Neuron (in vitro differentiated cells): ENCODE data around the gene OR10H4.
"Not testable (repeated sequence)": the region's sequence is repeated elsewhere in the genome, so short reads cannot be mapped to it uniquely, and the experiment has no call there.

Experiments
- H2AFZ ChIP-seq: one replicate; pipeline ENCODE4 v1.6.1; 2013; ENCODE audit warnings: low read depth, mild to moderate bottlenecking, inconsistent platforms, low read length, moderate library complexity
- H3K27me3 ChIP-seq: one replicate; pipeline ENCODE4 v1.6.1; 2013; ENCODE audit warnings: low read length; ENCODE audit not compliant: insufficient read depth
- H3K36me3 ChIP-seq: one replicate; pipeline ENCODE4 v1.6.1; 2013; ENCODE audit warnings: low read length; ENCODE audit not compliant: insufficient read depth
- H3K4me1 ChIP-seq: one replicate; pipeline ENCODE4 v1.6.1; 2013; ENCODE audit warnings: low read length; ENCODE audit not compliant: insufficient read depth
- H3K4me3 ChIP-seq: 2 replicates; pipeline ENCODE4 v1.5.1; 2013; ENCODE audit warnings: mild to moderate bottlenecking, low read length, moderate library complexity
- H3K9me3 ChIP-seq: one replicate; pipeline ENCODE4 v1.6.1; 2013; ENCODE audit warnings: low read length

The OR10H4 gene

GRCh38 chr19:15964231-15964630 is 15.4 kb downstream of the OR10H4 start:
- no peaks in the 10 kb centered on the region for H3K36me3 ChIP-seq
- H3K4me1 ChIP-seq, result no peaks in the 10 kb centered on the region
- no peaks in the 10 kb centered on the region for H3K27me3 ChIP-seq
- H3K9me3 ChIP-seq, result no peaks in the 10 kb centered on the region
- H3K4me3 ChIP-seq, result no peak overlapping the region
- H2AFZ ChIP-seq, result no peak overlapping the region

DNA sequence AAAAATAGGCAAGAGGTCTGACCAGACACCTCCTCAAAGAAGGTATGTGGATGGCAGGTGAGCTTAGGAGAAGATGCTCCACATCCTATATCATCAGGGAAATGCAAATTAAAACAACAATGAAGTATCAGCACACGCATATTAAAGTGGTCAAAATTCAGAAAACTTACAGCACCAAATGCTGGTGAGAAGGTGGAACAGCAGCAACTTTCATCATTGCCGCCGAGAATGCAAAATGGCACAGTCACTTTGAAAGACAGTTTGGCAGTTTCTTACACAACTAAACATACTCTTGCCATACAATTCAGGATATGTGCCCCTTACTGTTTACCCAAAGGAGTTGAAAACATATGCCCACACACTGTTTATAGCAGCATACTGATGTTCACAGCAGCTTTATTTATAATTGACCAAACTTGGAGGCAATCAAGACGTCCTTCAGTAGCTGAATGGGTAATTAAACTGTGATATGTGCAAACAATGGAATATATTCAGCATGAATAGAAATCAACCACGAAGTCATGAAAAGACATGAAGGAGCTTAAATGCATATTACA is 22.5 kb downstream of the OR10H4 start:
- Histone ChIP-seq H3K36me3 (no peaks in the 10 kb centered on the region), H3K4me1 (no peaks in the 10 kb centered on the region), H3K9me3 (no peaks in the 10 kb centered on the region), H3K27me3 (no peaks in the 10 kb centered on the region), H2AFZ (no peak overlapping the region), H3K4me3 (no peak overlapping the region)

DNA sequence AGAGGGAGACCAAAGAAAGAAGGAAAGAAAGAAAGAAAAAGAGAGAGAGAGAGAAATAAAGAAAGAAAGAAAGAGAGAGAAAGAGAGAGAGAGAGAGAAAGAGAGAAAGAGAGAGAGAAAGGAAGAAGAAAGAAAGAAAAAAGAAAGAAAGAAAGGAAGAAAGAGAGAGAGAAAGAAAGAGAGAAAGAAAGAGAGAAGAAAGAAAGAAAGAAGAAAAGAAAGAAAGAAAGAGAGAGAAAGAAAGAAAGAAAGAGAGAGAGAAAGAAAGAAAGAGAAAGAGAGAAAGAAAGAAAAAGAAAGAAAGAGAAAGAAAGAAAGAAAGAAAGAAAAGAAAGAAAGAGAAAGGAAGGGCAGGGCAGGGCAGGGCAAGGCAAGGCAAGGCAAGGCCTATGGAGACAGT is 23.2 kb downstream of the OR10H4 start:
- not testable (repeated sequence) for H3K36me3 ChIP-seq, H3K27me3 ChIP-seq, H3K9me3 ChIP-seq, H3K4me1 ChIP-seq, H3K4me3 ChIP-seq, H2AFZ ChIP-seq

- Histone ChIP-seq H3K27me3 (no peaks in the 10 kb centered on the region), H3K4me3 (no peak overlapping the region), H2AFZ (no peak overlapping the region), H3K4me1 (no peaks in the 10 kb centered on the region), H3K36me3 (no peaks in the 10 kb centered on the region), H3K9me3 (no peaks in the 10 kb centered on the region)
Measured at GRCh38 chr19:15974856-15975255, 26.0 kb downstream of the OR10H4 start.

- Histone ChIP-seq H3K4me3 (no peak overlapping the region), H2AFZ (no peak overlapping the region), H3K36me3 (no peaks in the 10 kb centered on the region), H3K9me3 (no peaks in the 10 kb centered on the region), H3K27me3 (no peaks in the 10 kb centered on the region), H3K4me1 (no peaks in the 10 kb centered on the region)
Measured at GRCh38 chr19:15976836-15977689, 28.3 kb downstream of the OR10H4 start.

GRCh38 chr19:15977690-15978089 is 28.9 kb downstream of the OR10H4 start:
- Histone ChIP-seq H3K9me3 (no peaks in the 10 kb centered on the region), H3K4me1 (no peaks in the 10 kb centered on the region), H3K36me3 (no peaks in the 10 kb centered on the region), H2AFZ (no peak overlapping the region), H3K4me3 (no peak overlapping the region), H3K27me3 (no peaks in the 10 kb centered on the region)

GRCh38 chr19:15979293-15979692 is 30.5 kb downstream of the OR10H4 start:
- Histone ChIP-seq H3K36me3 (no peaks in the 10 kb centered on the region), H3K27me3 (no peaks in the 10 kb centered on the region), H3K4me3 (no peak overlapping the region), H3K4me1 (no peaks in the 10 kb centered on the region), H2AFZ (no peak overlapping the region), H3K9me3 (no peaks in the 10 kb centered on the region)

DNA sequence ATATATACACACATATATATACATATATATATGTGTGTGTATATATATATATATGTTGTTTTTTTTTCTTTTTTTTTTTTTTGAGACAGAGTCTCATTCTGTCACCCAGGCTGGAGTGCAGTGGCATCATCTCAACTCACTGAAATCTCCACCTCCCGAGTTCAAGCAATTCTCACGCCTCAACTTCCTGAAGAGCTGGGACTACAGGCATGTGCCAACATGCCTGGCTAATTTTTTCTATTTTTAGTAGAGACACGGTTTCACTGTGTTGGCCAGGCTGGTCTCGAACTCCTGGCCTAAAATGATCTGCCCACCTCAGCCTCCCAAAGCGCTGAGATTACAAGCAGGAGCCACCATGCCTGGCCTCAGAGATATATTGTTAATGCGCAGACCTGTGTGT is 37.0 kb downstream of the OR10H4 start:
- H3K4me3 ChIP-seq, H3K27me3 ChIP-seq, H3K36me3 ChIP-seq, H3K4me1 ChIP-seq, H2AFZ ChIP-seq, H3K9me3 ChIP-seq: not testable (repeated sequence)

DNA sequence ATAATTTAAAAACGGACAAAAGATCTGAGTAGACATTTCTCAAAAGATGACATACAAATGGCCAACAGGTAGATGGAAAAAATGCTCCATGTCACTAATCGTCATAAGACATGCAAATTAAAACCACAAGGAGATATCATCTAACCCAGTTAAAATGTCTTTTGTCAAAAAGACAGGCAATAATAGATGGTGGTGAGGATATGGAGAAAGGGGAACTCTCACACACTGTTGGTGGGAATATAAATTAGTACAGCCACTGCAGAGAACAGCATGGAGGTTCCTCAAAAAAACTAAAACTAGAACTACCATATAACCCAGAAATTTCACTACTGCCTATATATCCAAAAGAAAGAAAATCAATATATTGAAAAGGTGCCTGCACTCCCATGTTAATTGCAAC is 37.9 kb downstream of the OR10H4 start:
- Histone ChIP-seq H3K27me3 (no peaks in the 10 kb centered on the region), H3K9me3 (no peaks in the 10 kb centered on the region), H3K4me1 (no peaks in the 10 kb centered on the region), H2AFZ (no peak overlapping the region), H3K4me3 (no peak overlapping the region), H3K36me3 (no peaks in the 10 kb centered on the region)

- no peaks in the 10 kb centered on the region for H3K4me1 ChIP-seq
- H3K27me3 ChIP-seq, result no peaks in the 10 kb centered on the region
- H3K9me3 ChIP-seq, result no peaks in the 10 kb centered on the region
- no peaks in the 10 kb centered on the region for H3K36me3 ChIP-seq
- H2AFZ ChIP-seq, result no peak overlapping the region
- no peak overlapping the region for H3K4me3 ChIP-seq
Measured at GRCh38 chr19:15989889-15990288, 41.1 kb downstream of the OR10H4 start.

GRCh38 chr19:15991602-15992001 is 42.8 kb downstream of the OR10H4 start:
- H3K4me1 ChIP-seq, result no peaks in the 10 kb centered on the region
- H3K36me3 ChIP-seq, result no peaks in the 10 kb centered on the region
- no peaks in the 10 kb centered on the region for H3K27me3 ChIP-seq
- no peak overlapping the region for H2AFZ ChIP-seq
- no peaks in the 10 kb centered on the region for H3K9me3 ChIP-seq
- H3K4me3 ChIP-seq, result no peak overlapping the region

GRCh38 chr19:15992014-15992413 is 43.2 kb downstream of the OR10H4 start:
- Histone ChIP-seq H3K4me1 (no peaks in the 10 kb centered on the region), H3K9me3 (no peaks in the 10 kb centered on the region), H3K27me3 (no peaks in the 10 kb centered on the region), H3K4me3 (no peak overlapping the region), H2AFZ (no peak overlapping the region), H3K36me3 (no peaks in the 10 kb centered on the region)

DNA sequence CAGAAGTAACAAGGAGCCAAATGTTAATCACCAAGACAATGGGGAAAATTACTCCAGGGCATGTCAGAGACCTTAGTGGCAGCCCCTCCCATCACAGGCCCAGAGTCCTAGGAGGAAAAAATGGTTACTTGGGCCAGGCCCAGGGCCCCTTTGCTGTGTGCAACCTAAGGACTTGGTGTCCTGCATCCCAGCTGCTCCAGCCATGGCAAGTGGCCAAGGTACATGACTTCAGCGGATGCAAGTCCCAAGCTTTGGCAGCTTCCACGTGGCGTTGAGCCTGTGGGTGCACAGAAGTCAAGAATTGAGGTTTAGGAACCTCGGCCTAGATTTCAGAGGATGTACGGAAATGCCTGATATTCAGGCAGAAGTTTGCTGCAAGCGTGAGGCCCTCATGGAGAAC is 46.7 kb downstream of the OR10H4 start:
- H3K27me3 ChIP-seq, result peaks cover 3% of the 10 kb centered on the region
- H3K4me1 ChIP-seq, result no peaks in the 10 kb centered on the region
- no peaks in the 10 kb centered on the region for H3K9me3 ChIP-seq
- no peak overlapping the region for H2AFZ ChIP-seq
- no peaks in the 10 kb centered on the region for H3K36me3 ChIP-seq
- H3K4me3 ChIP-seq, result no peak overlapping the region

GRCh38 chr19:15998166-15998565 is 49.4 kb downstream of the OR10H4 start:
- Histone ChIP-seq H3K9me3 (no peaks in the 10 kb centered on the region), H3K4me3 (no peak overlapping the region), H3K4me1 (no peaks in the 10 kb centered on the region), H3K36me3 (no peaks in the 10 kb centered on the region), H2AFZ (no peak overlapping the region), H3K27me3 (peaks cover 24% of the 10 kb centered on the region)
